Measurements from ENCODE around the gene RIPPLY1.

Gene RIPPLY1, protein sequence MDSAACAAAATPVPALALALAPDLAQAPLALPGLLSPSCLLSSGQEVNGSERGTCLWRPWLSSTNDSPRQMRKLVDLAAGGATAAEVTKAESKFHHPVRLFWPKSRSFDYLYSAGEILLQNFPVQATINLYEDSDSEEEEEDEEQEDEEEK
- 0 to 0.11 (median 0) reads per million in 9 experiments for total RNA-seq

DNA sequence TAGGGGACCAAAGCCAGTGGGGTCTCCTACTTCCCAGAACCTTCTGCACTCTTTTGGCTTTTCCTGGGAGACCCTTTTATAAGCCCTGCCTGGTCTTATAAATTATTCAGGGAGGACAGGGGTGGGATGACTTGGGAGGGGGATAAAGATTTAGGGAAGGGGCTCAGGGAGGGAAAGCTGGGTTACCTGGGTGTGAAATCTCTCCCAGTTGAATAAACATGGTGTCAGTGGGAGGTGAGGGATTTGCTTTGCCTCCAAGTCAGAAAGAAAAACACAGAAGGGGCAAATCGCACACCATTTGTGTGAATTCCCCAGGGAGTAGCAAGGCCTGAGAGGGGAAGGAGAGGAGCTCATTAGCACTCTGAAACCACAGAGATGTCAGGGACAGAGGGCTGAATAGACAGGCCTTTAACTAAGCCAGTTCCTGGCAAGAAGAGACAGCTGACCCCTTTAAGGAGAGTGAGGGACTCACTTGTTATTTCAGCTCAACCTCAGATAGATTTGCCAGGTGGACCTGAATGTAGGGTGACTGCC, at the start of gene RIPPLY1:
RIPPLY1 (minus strand) TSS at position 51 of the 534 bp plus-strand sequence. CDS start 54 bp downstream, outside the sequence.
- Mint-ChIP-seq H3K36me3 (ENCODE audit: insufficient read depth) (no peaks in the 10 kb centered on the region), H3K27ac (no peak within 1 kb of the TSS), H3K4me1 (ENCODE audit: low read depth in 2 of 2) (no peaks in the 10 kb centered on the region), H3K4me3 (no peak within 1 kb of the TSS), H3K9me3 (no peaks in the 10 kb centered on the region), H3K27me3 (no peaks in the 10 kb centered on the region)
- DNase-seq (no peak), ATAC-seq (replicated peaks) (no peak)

DNA sequence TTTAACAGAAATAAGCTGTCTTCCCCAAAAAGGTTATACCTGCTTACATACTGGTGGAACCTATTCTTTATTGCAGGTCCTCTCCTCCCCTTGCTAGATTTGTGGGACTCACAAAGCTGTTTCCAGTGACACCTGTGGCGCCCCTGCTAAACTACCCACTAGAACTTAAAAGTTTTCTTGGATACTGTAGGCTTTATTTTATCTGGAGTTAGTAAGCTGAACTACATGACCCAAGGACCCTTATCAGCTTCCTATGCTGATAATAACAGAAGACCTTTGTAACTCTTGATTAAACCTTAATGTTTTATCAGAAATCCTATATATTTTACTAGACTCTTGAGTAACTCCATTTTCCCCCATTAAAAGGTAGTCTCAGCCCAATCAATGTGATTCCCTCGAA, 49.4 kb upstream of the RIPPLY1 start:
- no peaks in the 10 kb centered on the region for H3K27me3 Mint-ChIP-seq
- no peak overlapping the region for H3K27ac Mint-ChIP-seq
- no peak overlapping the region for H3K4me3 Mint-ChIP-seq
- H3K4me1 Mint-ChIP-seq (ENCODE audit: low read depth in 2 of 2): no peaks in the 10 kb centered on the region
- ATAC-seq (replicated peaks) (no peak), DNase-seq (no peak)
- H3K9me3 Mint-ChIP-seq: no peaks in the 10 kb centered on the region
- H3K36me3 Mint-ChIP-seq (ENCODE audit: insufficient read depth): peaks cover 11% of the 10 kb centered on the region

DNA sequence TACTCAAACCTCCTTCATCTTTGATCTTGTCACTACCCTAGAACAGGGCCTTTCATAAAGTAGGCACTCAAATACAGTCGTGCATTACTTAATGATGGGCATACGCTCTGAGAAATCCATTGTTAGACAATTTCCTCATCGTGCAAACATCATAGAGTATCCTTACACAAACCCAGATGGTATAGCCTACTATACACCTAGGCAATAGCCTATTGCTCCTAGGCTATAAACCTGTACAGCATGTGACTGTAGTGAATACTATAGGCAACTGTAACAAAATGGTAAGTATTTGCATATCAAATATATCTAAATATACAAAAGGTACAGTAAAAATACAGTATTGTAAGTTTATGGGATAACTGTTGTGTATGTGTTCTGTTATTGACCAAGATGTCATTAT, 48.9 kb upstream of the RIPPLY1 start:
- Mint-ChIP-seq H3K27ac (no peak overlapping the region), H3K36me3 (ENCODE audit: insufficient read depth) (peaks cover 12% of the 10 kb centered on the region), H3K9me3 (no peaks in the 10 kb centered on the region), H3K4me1 (ENCODE audit: low read depth in 2 of 2) (no peaks in the 10 kb centered on the region), H3K4me3 (no peak overlapping the region), H3K27me3 (no peaks in the 10 kb centered on the region)
- ATAC-seq (replicated peaks) (no peak), DNase-seq (no peak)

DNA sequence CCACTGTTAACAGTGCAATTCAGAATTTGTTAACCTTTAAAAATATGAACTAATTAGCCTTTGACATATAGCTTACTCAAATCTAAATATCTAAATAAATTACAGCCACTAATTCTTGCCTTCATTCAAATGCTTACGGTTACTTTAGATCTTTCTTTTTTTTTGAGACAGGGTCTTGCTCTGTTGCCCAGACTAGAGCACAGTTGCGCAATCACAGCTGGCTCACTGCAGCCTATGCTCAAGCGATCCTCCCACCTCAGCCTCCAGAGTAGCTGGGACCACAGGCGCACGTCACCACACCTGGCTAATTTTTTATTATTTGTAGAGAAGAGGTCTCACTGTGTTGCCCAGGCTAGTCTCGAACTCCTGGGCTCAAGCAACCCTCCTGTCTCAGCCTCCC, 48.1 kb upstream of the RIPPLY1 start:
- no peak for ATAC-seq (replicated peaks)
- H3K27me3 Mint-ChIP-seq: no peaks in the 10 kb centered on the region

DNA sequence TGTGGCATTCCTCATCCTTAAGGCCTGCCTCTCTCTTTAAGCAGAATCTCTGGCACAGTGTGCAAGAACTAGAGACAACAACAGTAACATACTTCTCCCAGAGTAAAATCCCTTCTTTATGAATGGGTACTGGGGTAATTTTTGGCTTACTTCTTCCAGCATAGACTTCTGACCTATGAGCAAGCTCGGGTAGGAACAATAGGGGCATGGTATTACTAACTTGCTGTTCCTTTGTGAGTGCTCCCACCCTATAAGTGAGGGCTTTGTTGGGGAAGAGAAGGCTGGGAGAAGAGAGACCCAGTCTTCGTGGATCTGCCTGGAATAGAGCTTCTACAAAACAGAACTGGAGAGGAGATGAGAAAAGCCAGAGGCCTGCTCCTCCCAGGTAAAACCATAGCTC, 47.2 kb upstream of the RIPPLY1 start:
- ATAC-seq (replicated peaks): no peak
- H3K27ac Mint-ChIP-seq: no peak overlapping the region
- DNase-seq: no peak
- H3K4me3 Mint-ChIP-seq: no peak overlapping the region
- H3K36me3 Mint-ChIP-seq (ENCODE audit: insufficient read depth): peaks cover 13% of the 10 kb centered on the region
- no peaks in the 10 kb centered on the region for H3K4me1 Mint-ChIP-seq (ENCODE audit: low read depth in 2 of 2)
- no peaks in the 10 kb centered on the region for H3K27me3 Mint-ChIP-seq
- H3K9me3 Mint-ChIP-seq: no peaks in the 10 kb centered on the region

More for the DNA sequence above, 48.1 kb upstream of the RIPPLY1 start:
- H3K27ac Mint-ChIP-seq: no peak overlapping the region
- H3K36me3 Mint-ChIP-seq (ENCODE audit: insufficient read depth): peaks cover 13% of the 10 kb centered on the region
- H3K4me3 Mint-ChIP-seq: no peak overlapping the region
- H3K4me1 Mint-ChIP-seq (ENCODE audit: low read depth in 2 of 2): no peaks in the 10 kb centered on the region
- no peak for DNase-seq
- no peaks in the 10 kb centered on the region for H3K9me3 Mint-ChIP-seq

DNA sequence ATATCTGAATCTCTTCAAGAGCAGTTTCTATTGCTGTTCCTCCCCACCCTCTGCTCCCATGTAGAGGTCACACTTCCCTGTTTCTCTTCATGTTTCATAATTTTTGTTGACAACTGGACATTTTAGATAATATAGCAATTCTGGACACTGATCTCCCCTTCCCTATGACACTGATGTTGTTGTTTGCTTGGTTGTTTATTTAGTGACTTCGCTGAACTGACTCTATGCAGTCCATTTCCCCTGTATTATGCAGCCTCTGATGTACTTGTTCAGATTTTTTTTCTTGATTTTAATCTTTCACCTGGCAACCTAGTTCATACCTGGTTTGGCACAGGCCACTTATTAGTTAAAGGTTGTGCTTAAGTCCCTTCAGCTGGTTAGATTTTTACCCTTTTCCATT, 46.2 kb upstream of the RIPPLY1 start:
- DNase-seq (no peak), ATAC-seq (replicated peaks) (no peak)
- Mint-ChIP-seq H3K4me1 (ENCODE audit: low read depth in 2 of 2) (no peaks in the 10 kb centered on the region), H3K9me3 (no peaks in the 10 kb centered on the region), H3K27ac (no peak overlapping the region), H3K36me3 (ENCODE audit: insufficient read depth) (peaks cover 13% of the 10 kb centered on the region), H3K27me3 (no peaks in the 10 kb centered on the region), H3K4me3 (no peak overlapping the region)

DNA sequence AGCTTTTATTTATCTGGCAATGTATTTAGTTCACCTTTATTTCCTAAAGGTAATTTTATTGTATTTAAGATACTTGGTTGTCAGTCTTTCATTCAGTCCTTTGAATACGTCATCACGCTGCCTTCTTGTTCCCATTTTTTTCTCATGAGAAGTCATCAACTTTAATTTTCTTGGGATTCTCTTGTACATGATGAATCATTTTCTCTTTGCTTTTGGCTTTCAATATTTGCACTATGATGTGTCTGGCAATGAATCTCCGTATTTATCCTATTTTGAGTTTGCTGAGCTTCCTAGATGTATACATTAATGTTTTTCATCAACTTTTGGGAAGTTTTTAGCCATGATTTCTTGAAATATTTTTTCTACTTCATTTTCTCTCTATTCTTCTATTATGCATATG, 45.5 kb upstream of the RIPPLY1 start:
- Mint-ChIP-seq H3K4me1 (ENCODE audit: low read depth in 2 of 2) (no peaks in the 10 kb centered on the region), H3K27me3 (no peaks in the 10 kb centered on the region), H3K27ac (no peak overlapping the region), H3K4me3 (no peak overlapping the region), H3K36me3 (ENCODE audit: insufficient read depth) (peaks cover 9% of the 10 kb centered on the region), H3K9me3 (no peaks in the 10 kb centered on the region)
- no peak for DNase-seq
- ATAC-seq (replicated peaks): no peak

DNA sequence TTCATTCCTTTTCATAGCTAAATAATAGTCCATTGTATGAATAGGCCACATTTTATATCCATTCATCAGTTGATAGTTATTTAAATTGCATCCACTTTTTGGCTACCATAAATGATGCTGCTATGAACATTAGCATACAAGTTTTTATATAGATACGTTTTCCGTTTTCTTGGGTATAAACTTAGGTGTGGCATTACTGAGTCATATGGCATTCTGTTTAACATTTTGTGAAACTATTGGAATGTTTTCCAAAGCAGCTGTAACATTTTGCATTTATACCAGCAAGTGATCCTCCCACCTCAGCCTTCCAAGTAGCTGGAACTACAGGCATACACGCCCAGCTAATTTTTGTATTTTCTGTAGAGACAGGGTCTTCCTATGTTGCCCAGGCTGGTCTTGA, 43.3 kb upstream of the RIPPLY1 start:
- no peaks in the 10 kb centered on the region for H3K4me1 Mint-ChIP-seq (ENCODE audit: low read depth in 2 of 2)

DNA sequence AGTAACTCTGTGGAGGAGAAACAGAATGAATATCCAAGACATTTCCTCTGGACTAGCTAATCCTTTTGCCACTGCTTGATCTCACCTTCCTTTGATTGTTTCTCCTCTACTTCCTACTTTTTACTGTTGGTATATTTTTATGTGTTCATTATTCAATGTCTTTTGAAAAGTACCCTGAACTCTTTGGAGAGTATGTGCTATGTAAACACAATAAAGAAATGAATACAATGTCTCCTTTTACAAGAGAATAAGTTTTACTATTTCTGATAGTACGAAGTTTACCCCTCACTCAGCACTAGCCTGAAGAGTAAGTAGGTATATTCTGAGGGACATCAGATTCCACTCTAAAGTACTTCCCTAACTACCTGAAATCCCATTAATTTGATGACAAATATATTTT, 36.9 kb upstream of the RIPPLY1 start:
- H3K9me3 Mint-ChIP-seq: no peaks in the 10 kb centered on the region
- no peak overlapping the region for H3K4me3 Mint-ChIP-seq
- no peaks in the 10 kb centered on the region for H3K36me3 Mint-ChIP-seq (ENCODE audit: insufficient read depth)
- no peak for ATAC-seq (replicated peaks)
- no peak for DNase-seq
- no peaks in the 10 kb centered on the region for H3K4me1 Mint-ChIP-seq (ENCODE audit: low read depth in 2 of 2)
- no peak overlapping the region for H3K27ac Mint-ChIP-seq
- H3K27me3 Mint-ChIP-seq: no peaks in the 10 kb centered on the region

More for the DNA sequence above, 43.3 kb upstream of the RIPPLY1 start:
- no peaks in the 10 kb centered on the region for H3K27me3 Mint-ChIP-seq
- no peak overlapping the region for H3K27ac Mint-ChIP-seq
- DNase-seq (no peak), ATAC-seq (replicated peaks) (no peak)
- no peaks in the 10 kb centered on the region for H3K9me3 Mint-ChIP-seq
- no peak overlapping the region for H3K4me3 Mint-ChIP-seq
- H3K36me3 Mint-ChIP-seq (ENCODE audit: insufficient read depth): peaks cover 6% of the 10 kb centered on the region

DNA sequence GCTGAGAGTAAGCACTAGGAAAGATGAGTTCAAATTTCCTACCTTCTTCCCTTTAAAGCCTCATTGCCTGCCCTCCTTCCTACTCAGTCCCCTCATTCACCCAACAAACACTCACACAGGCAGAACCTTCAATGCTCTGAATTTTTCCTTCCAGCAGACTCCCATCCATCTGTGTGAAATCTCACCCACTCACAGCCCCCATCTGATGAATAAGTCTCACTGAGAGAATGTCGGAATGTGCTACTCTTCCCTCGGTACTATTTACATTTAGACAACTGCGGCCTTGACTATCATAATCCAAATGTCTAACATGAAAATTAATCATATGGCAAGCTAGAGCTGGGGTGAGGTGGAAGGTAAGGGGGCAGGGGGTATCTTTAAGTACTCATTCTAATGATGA, 36.4 kb upstream of the RIPPLY1 start:
- no peak for DNase-seq
- no peaks in the 10 kb centered on the region for H3K36me3 Mint-ChIP-seq (ENCODE audit: insufficient read depth)
- H3K4me3 Mint-ChIP-seq: no peak overlapping the region
- H3K27me3 Mint-ChIP-seq: no peaks in the 10 kb centered on the region
- H3K9me3 Mint-ChIP-seq: no peaks in the 10 kb centered on the region
- ATAC-seq (replicated peaks): no peak
- H3K4me1 Mint-ChIP-seq (ENCODE audit: low read depth in 2 of 2): no peaks in the 10 kb centered on the region
- H3K27ac Mint-ChIP-seq: no peak overlapping the region

DNA sequence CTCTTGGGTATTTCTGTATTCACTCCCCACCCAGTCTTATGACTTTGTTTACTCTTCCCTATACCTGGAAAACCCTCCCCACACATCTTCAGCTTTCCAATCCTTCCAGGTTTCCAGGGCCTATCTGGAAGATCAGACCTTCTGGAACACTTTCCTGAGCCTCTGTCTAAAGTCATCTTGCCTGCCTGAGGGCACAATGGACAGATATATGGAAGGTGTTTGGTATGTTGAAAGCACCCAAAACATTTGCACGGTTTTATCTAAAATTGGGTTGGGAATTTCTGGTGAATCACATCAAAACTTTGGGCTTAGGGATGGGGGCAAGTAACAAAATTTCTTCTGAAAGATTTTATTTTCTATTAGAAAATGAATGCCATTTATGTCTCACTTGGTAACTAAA, 33.1 kb upstream of the RIPPLY1 start:
- Mint-ChIP-seq H3K9me3 (no peaks in the 10 kb centered on the region), H3K4me1 (ENCODE audit: low read depth in 2 of 2) (no peaks in the 10 kb centered on the region), H3K27ac (no peak overlapping the region), H3K4me3 (no peak overlapping the region), H3K27me3 (no peaks in the 10 kb centered on the region), H3K36me3 (ENCODE audit: insufficient read depth) (no peaks in the 10 kb centered on the region)
- DNase-seq (no peak), ATAC-seq (replicated peaks) (no peak)

DNA sequence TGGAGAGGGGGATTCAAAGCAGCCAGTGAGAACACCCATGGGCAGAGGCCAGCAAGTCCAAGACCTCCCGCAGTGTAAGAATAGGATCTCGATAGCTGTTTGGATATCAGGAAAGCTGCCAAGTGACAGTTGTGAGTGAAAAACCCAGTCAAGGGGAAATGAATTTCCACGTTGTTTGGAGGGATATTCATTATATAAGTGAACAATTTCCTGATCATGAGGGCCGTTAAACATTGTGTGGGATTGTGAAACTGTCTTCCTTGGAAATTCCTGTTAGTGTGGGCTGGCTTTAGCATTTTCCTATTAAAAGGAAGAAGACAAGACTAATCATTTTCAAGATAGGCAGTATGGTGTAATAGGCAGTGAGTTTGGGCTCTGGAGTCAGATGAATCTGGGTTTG, 32.0 kb upstream of the RIPPLY1 start:
- ATAC-seq (replicated peaks) (no peak), DNase-seq (no peak)
- Mint-ChIP-seq H3K27me3 (no peaks in the 10 kb centered on the region), H3K27ac (no peak overlapping the region), H3K4me1 (ENCODE audit: low read depth in 2 of 2) (no peaks in the 10 kb centered on the region), H3K9me3 (no peaks in the 10 kb centered on the region), H3K4me3 (no peak overlapping the region), H3K36me3 (ENCODE audit: insufficient read depth) (no peaks in the 10 kb centered on the region)

DNA sequence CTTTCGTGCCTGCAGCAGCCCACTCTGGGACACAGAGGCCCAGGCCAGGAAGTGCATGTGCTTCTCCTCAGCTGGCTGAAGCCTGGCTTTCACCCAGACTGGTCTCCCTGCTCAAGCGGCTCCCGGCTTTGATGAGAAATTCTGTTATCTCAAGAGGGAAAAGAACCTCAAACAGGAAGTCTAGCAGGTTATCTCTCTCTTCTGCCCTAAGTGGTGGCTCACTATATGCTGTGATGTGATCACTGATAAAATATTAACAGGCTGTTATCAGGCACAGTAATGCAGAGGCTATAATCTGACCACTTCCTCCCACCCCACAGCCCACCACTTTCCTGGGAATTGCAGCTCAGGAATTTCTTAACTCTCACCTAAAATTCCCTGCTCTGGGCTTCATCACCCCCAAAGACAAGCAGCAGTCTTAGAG, 30.4 kb upstream of the RIPPLY1 start:
- H3K9me3 Mint-ChIP-seq: no peaks in the 10 kb centered on the region
- no peak overlapping the region for H3K27ac Mint-ChIP-seq
- no peaks in the 10 kb centered on the region for H3K36me3 Mint-ChIP-seq (ENCODE audit: insufficient read depth)
- no peak overlapping the region for H3K4me3 Mint-ChIP-seq
- no peaks in the 10 kb centered on the region for H3K27me3 Mint-ChIP-seq
- ATAC-seq (replicated peaks) (no peak), DNase-seq (no peak)
- no peaks in the 10 kb centered on the region for H3K4me1 Mint-ChIP-seq (ENCODE audit: low read depth in 2 of 2)

DNA sequence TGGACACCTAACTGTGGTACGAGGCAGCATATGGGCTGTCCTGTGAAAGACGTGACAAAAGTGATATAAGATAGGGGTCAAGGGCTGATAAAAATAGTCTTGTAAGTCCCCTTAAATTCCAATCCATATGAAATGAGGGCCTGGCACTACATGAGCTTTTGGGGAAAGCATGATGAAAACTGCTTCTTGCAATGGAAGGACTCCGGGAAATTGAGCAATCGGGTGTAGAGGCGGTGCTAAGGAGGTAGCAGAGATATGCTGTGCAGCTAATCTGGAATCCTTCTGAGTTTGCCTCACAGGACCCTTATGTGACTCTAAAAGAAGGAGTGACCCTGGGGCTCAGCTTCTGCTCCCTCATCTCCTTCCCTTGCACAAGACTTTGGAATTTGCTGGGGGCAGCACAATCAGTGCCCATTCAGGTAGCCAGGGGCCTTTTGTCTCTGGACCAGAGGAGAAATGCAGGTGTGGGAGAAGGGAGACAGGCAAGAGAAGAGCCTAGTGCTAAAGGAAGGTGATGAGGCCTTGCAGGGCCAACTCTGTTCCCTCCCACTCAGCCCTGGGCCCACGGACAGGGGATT, 29.9 kb upstream of the RIPPLY1 start:
- Mint-ChIP-seq H3K9me3 (no peaks in the 10 kb centered on the region), H3K27ac (no peak overlapping the region), H3K27me3 (no peaks in the 10 kb centered on the region), H3K4me3 (no peak overlapping the region), H3K36me3 (ENCODE audit: insufficient read depth) (no peaks in the 10 kb centered on the region), H3K4me1 (ENCODE audit: low read depth in 2 of 2) (no peaks in the 10 kb centered on the region)
- DNase-seq: no peak
- ATAC-seq (replicated peaks): no peak

All from effector memory CD8-positive, alpha-beta T cell (primary cell).